Measurements from ENCODE around the gene PID1. TPM values are rescaled to one million over a fixed set of nuclear protein-coding genes. Genes with fewer than 3 reads are reported as not detected.

Gene PID1
- total RNA-seq, 1 experiment from 2014 or later, result 0.15 TPM

GRCh38 chr2:229130522-229130921 is 140.6 kb downstream of the PID1 start:
- DNase-seq (ENCODE audit: low read depth, low spot score) (no peak), ATAC-seq (no peak)
- CTCF ChIA-PET, result no interaction called here
- Histone ChIP-seq H3K9me2 (ENCODE audit: insufficient read depth) (no peaks in the 10 kb centered on the region), H4K20me1 (ENCODE audit: insufficient read depth) (no peaks in the 10 kb centered on the region), H3K4me3 (replicated peaks in 1 of 2; ENCODE audit: low read depth in 1 of 2, low read length in 2 of 2) (no peak overlapping the region), H3K9me3 (ENCODE audit: control insufficient read depth in 1 of 2, insufficient read depth in 1 of 2, low read depth in 1 of 2, low read length in 2 of 2) (no peaks in the 10 kb centered on the region), H2AFZ (ENCODE audit: low read depth, low read length, poor library complexity, severe bottlenecking) (no peak overlapping the region), H3K27me3 (ENCODE audit: insufficient read depth, low read length) (no peaks in the 10 kb centered on the region), H3K27ac (ENCODE audit: low read depth, low read length) (no peak overlapping the region), H3K4me1 (ENCODE audit: control insufficient read depth in 1 of 2, insufficient read depth in 2 of 2, low read length in 2 of 2) (no peaks in the 10 kb centered on the region), H3K36me3 (ENCODE audit: control insufficient read depth in 1 of 2, insufficient read depth in 2 of 2, low read length in 2 of 2) (no peaks in the 10 kb centered on the region), H3K79me2 (ENCODE audit: insufficient read depth, low read length) (no peaks in the 10 kb centered on the region), H3K4me2 (ENCODE audit: low read length) (no peak overlapping the region), H3K9ac (ENCODE audit: low read length) (no peak overlapping the region)
- intact Hi-C loops (cut with micrococcal nuclease), result no loop called here
- TF ChIP-seq ZFX (IDR thresholded peaks at IDR 0.05), result no peak
- TF ChIP-seq POLR2A (IDR thresholded peaks at IDR 0.05; ENCODE audit: borderline replicate concordance, extremely low read depth, insufficient read depth, insufficient read length), result no peak
- no peak for TF ChIP-seq EGR1 (IDR thresholded peaks at IDR 0.05; ENCODE audit: low read depth)
- no peak for TF ChIP-seq EZH2phosphoT487 (IDR thresholded peaks at IDR 0.05; ENCODE audit: borderline replicate concordance)
- no peak for TF ChIP-seq FOSL1 (IDR thresholded peaks at IDR 0.05; ENCODE audit: low read depth)
- TF ChIP-seq SIN3A (IDR thresholded peaks at IDR 0.05; ENCODE audit: low read depth), result no peak
- no peak for TF ChIP-seq EZH2 (IDR thresholded peaks at IDR 0.05)
- TF ChIP-seq CBX3 (IDR thresholded peaks at IDR 0.05; ENCODE audit: low read depth), result no peak
- no peak for TF ChIP-seq TCF7L2 (IDR thresholded peaks at IDR 0.05; ENCODE audit: borderline replicate concordance, extremely low read depth, insufficient read depth, insufficient read length)
- no peak for TF ChIP-seq RAD21 (IDR thresholded peaks at IDR 0.05; ENCODE audit: low read depth)
- no peak for TF ChIP-seq ATF3 (IDR thresholded peaks at IDR 0.05)
- no peak for TF ChIP-seq MAX (IDR thresholded peaks at IDR 0.05)
- no TSS peak for BruUV-seq (replicated peaks)
- POLR2A ChIA-PET, result no interaction called here
- RAD21 ChIA-PET (ENCODE audit: low non-redundant PET in 1 of 2, low total read pairs in 2 of 2, uncharacterized antibody in 2 of 2, unreplicated experiment in 2 of 2), result no interaction called here

GRCh38 chr2:229129738-229130371 is 141.2 kb downstream of the PID1 start:
- H3K4me2 ChIP-seq (ENCODE audit: low read length), result no peak overlapping the region
- H3K27me3 ChIP-seq (ENCODE audit: insufficient read depth, low read length), result no peaks in the 10 kb centered on the region
- ATAC-seq (no peak), DNase-seq (ENCODE audit: low read depth, low spot score) (no peak)
- no peak overlapping the region for H3K27ac ChIP-seq (ENCODE audit: low read depth, low read length)
- ChIA-PET CTCF (no interaction called here), RAD21 (ENCODE audit: low non-redundant PET in 1 of 2, low total read pairs in 2 of 2, uncharacterized antibody in 2 of 2, unreplicated experiment in 2 of 2) (no interaction called here), POLR2A (interaction anchor here (0.6 kb wide), 1 partner anchor 161 kb away, joined by 4 read pairs; no protein-coding TSS in a partner anchor)
- no peaks in the 10 kb centered on the region for H3K9me3 ChIP-seq (ENCODE audit: control insufficient read depth in 1 of 2, insufficient read depth in 1 of 2, low read depth in 1 of 2, low read length in 2 of 2)
- no peaks in the 10 kb centered on the region for H4K20me1 ChIP-seq (ENCODE audit: insufficient read depth)
- H3K4me1 ChIP-seq (ENCODE audit: control insufficient read depth in 1 of 2, insufficient read depth in 2 of 2, low read length in 2 of 2), result no peaks in the 10 kb centered on the region
- no peak overlapping the region for H3K9ac ChIP-seq (ENCODE audit: low read length)
- no TSS peak for BruUV-seq (replicated peaks)
- H3K36me3 ChIP-seq (ENCODE audit: control insufficient read depth in 1 of 2, insufficient read depth in 2 of 2, low read length in 2 of 2), result no peaks in the 10 kb centered on the region
- no peaks in the 10 kb centered on the region for H3K79me2 ChIP-seq (ENCODE audit: insufficient read depth, low read length)
- H3K9me2 ChIP-seq (ENCODE audit: insufficient read depth), result no peaks in the 10 kb centered on the region
- H2AFZ ChIP-seq (ENCODE audit: low read depth, low read length, poor library complexity, severe bottlenecking), result no peak overlapping the region
- H3K4me3 ChIP-seq (replicated peaks in 1 of 2; ENCODE audit: low read depth in 1 of 2, low read length in 2 of 2), result no peak overlapping the region
- intact Hi-C loops (cut with micrococcal nuclease), result no loop called here
- TF ChIP-seq CTCF (IDR thresholded peaks at IDR 0.05 in 2 of 3, conservative IDR thresholded peaks at IDR 0.05 in 1 of 3; ENCODE audit: borderline replicate concordance in 1 of 3, insufficient read depth in 1 of 3, low read depth in 2 of 3, low read length in 2 of 3) (no peak), CBX3 (IDR thresholded peaks at IDR 0.05; ENCODE audit: low read depth) (no peak), TCF7L2 (IDR thresholded peaks at IDR 0.05; ENCODE audit: borderline replicate concordance, extremely low read depth, insufficient read depth, insufficient read length) (no peak), SP1 (IDR thresholded peaks at IDR 0.05; ENCODE audit: low read depth) (no peak), POLR2AphosphoS5 (IDR thresholded peaks at IDR 0.05; ENCODE audit: low read depth, low read length) (no peak), CEBPB (IDR thresholded peaks at IDR 0.05; ENCODE audit: low read depth) (no peak), JUND (IDR thresholded peaks at IDR 0.05) (no peak), EZH2 (IDR thresholded peaks at IDR 0.05) (no peak), EGR1 (IDR thresholded peaks at IDR 0.05; ENCODE audit: low read depth) (no peak), POLR2A (IDR thresholded peaks at IDR 0.05; ENCODE audit: borderline replicate concordance, extremely low read depth, insufficient read depth, insufficient read length) (no peak), ATF3 (IDR thresholded peaks at IDR 0.05) (no peak), EZH2phosphoT487 (IDR thresholded peaks at IDR 0.05; ENCODE audit: borderline replicate concordance) (no peak), RAD21 (IDR thresholded peaks at IDR 0.05; ENCODE audit: low read depth) (no peak), SRF (IDR thresholded peaks at IDR 0.05; ENCODE audit: low read depth) (no peak)

All from HCT116 (cell line).